Endodermal cell (in vitro differentiated cells): ENCODE measurements around the gene AHNAK2. TPM values are rescaled to one million over a fixed set of nuclear protein-coding genes. Genes with fewer than 3 reads are reported as not detected.

Experiments used
- DNase-seq: peaks from one replicate; pipeline ENCODE4 v3.0.0-alpha.2; 2017
- H3K27ac ChIP-seq: 2 replicates; pipeline ENCODE4 v1.5.1; 2013; ENCODE audit warnings: mild to moderate bottlenecking, low read depth, low read length, moderate library complexity
- H3K27me3 ChIP-seq: 2 replicates; pipeline ENCODE4 v1.6.1; 2013; ENCODE audit warnings: mild to moderate bottlenecking, low read length, moderate library complexity; ENCODE audit not compliant: insufficient read depth, control insufficient read depth, poor library complexity, severe bottlenecking
- H3K36me3 ChIP-seq: 2 replicates; pipeline ENCODE4 v1.7.0; 2013; ENCODE audit warnings: mild to moderate bottlenecking, low read length, moderate library complexity; ENCODE audit not compliant: control insufficient read depth, insufficient read depth
- H3K4me1 ChIP-seq: one replicate; pipeline ENCODE4 v1.7.0; 2013; ENCODE audit warnings: low read length; ENCODE audit not compliant: control insufficient read depth, insufficient read depth
- H3K4me3 ChIP-seq: 2 replicates; pipeline ENCODE4 v1.5.1; 2013; ENCODE audit warnings: mild to moderate bottlenecking, low read length, moderate library complexity
- H3K9ac ChIP-seq: 2 replicates; pipeline ENCODE4 v1.6.1; 2013; ENCODE audit warnings: mild to moderate bottlenecking, low read length, moderate library complexity; ENCODE audit not compliant: poor library complexity, severe bottlenecking; ENCODE audit errors: extremely low read depth
- H3K9me3 ChIP-seq: 2 replicates; pipeline ENCODE4 v1.6.1; 2013; ENCODE audit warnings: mild to moderate bottlenecking, low read length, moderate library complexity; ENCODE audit not compliant: control insufficient read depth
- H3K27ac Mint-ChIP-seq: 2 replicates; pipeline ENCODE4 v1.8.0; 2020; ENCODE audit warnings: mixed read lengths
- H3K27me3 Mint-ChIP-seq: 2 replicates; pipeline ENCODE4 v1.8.0; 2021; ENCODE audit warnings: mild to moderate bottlenecking, mixed read lengths; ENCODE audit not compliant: insufficient read depth
- H3K36me3 Mint-ChIP-seq: 2 replicates; pipeline ENCODE4 v1.8.0; 2020; ENCODE audit warnings: low read depth, mixed read lengths
- H3K4me1 Mint-ChIP-seq: 2 replicates; pipeline ENCODE4 v1.8.0; 2020; ENCODE audit warnings: mixed read lengths
- H3K4me3 Mint-ChIP-seq: 2 replicates; pipeline ENCODE4 v1.8.0; 2020; ENCODE audit warnings: mild to moderate bottlenecking, moderate library complexity, mixed read lengths
- H3K9me3 Mint-ChIP-seq: 2 replicates; pipeline ENCODE4 v1.8.0; 2020; ENCODE audit warnings: mild to moderate bottlenecking, mixed read lengths
- WGBS, 2 experiments: methylation state at CpG; one replicate each; pipeline versions ENCODE4 v1.1.5 to v1.1.7; 2013; ENCODE audit warnings: missing lambda C conversion rate in 2 of 2, mixed read lengths in 1 of 2; ENCODE audit not compliant: insufficient coverage in 1 of 2, insufficient read length in 1 of 2; 5-methylcytosine and 5-hydroxymethylcytosine counted together
- total RNA-seq, 2 donors: library from RNA; stranded (reverse); fragmentation: NEBNext Ultra II Directional in 1 of 2; extraction: Animal tissue kit (Norgen Biotek cat#: 25700) in 1 of 2; gene quantifications; 2 replicates in 1 of 2; 3 replicates in 1 of 2; pipeline ENCODE4 v1.2.1, GENCODE V29; 2021
- TF ChIP-seq, protein P1 (sequence below): fragments of 200-600 bp; sonication (generic); conservative IDR thresholded peaks from 2 replicates; pipeline ENCODE4 v1.5.0; 2021; ENCODE audit warnings: antibody characterized with exemption, mild to moderate bottlenecking

The AHNAK2 gene
- total RNA-seq, 2 donors from 2014 or later = 0.93 to 2.2 TPM

DNA sequence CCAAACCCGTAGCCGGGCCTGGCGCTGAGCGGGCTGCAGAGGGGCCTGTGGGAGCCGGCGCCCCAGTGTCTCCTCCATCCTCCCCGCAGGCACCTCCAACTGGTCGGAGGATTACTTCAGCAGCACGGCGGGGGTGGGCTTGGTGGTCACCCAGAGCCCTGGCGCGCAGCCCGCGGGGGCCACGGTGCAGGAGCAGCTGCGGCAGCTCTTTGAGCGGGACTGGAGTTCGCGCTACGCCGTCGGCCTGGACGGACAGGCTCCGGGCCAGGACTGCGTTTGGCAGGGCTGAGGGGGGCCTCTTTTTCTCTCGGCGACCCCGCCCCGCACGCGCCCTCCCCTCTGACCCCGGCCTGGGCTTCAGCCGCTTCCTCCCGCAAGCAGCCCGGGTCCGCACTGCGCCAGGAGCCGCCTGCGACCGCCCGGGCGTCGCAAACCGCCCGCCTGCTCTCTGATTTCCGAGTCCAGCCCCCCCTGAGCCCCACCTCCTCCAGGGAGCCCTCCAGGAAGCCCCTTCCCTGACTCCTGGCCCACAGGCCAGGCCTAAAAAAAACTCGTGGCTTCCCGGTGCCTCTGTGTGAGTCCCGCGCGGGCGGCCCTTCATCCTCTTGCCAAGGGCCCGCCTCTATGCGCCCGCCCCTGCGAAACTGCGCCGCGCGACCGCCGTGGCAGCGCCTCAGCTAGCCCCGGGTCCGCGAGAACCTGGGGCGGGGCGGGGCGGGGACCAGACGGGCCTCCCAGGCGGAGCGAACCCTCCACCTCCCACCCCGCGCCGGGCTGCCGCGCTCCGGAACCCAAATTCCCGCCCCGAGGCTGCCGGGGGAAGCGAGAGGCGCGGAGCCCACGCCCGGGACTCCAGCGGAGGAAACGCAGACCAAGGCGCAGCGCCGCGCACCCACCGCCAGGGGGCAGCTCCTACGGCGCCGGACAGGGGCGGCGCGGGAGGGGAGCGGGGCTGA, 45.2 kb downstream of the AHNAK2 start:
- peak; percentile 93 for DNase-seq
- Mint-ChIP-seq H3K4me3 (peak overlapping the region; percentile 44), H3K27me3 (peaks cover 74% of the 10 kb centered on the region)

DNA sequence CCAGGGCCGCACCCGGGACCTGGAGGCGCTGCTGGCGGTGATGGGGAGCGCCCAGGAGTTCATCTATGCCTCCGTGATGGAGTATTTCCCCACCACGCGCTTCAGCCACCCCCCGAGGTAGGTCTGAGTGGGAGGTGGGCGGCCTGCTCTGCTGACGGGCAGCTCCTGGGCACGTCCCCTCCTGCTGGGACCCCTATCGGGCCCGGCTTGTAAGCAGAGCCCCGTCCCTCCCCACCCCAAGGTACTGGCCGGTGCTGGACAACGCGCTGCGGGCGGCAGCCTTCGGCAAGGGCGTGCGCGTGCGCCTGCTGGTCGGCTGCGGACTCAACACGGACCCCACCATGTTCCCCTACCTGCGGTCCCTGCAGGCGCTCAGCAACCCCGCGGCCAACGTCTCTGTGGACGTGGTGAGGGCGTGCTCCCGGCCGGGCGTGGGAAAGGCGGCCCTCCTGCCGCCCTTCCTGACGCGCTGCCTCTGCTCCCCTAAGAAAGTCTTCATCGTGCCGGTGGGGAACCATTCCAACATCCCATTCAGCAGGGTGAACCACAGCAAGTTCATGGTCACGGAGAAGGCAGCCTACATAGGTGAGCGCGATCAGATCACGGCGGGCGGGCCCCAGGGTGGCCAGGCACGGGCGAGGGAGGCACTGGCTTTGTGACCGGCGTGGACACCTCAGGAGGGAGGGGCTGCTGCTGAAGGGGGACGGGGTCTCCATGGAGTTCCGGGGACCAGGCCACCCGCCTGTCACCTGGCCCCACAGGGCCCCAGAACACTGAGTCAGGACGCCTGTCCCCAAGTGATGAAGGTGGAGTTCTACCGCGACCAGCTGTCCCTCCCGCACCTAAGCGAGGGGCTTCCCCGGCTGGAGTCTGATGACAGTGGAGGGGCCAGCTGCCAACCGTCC, 46.2 kb downstream of the AHNAK2 start:
- H3K4me3 Mint-ChIP-seq = peak overlapping the region; percentile 44
- Histone ChIP-seq H3K4me3 (no peak overlapping the region), H3K9me3 (no peaks in the 10 kb centered on the region), H3K4me1 (no peaks in the 10 kb centered on the region), H3K9ac (no peak overlapping the region), H3K36me3 (no peaks in the 10 kb centered on the region), H3K27me3 (peaks cover 39% of the 10 kb centered on the region), H3K27ac (no peak overlapping the region)
- TF ChIP-seq, protein P1, sequence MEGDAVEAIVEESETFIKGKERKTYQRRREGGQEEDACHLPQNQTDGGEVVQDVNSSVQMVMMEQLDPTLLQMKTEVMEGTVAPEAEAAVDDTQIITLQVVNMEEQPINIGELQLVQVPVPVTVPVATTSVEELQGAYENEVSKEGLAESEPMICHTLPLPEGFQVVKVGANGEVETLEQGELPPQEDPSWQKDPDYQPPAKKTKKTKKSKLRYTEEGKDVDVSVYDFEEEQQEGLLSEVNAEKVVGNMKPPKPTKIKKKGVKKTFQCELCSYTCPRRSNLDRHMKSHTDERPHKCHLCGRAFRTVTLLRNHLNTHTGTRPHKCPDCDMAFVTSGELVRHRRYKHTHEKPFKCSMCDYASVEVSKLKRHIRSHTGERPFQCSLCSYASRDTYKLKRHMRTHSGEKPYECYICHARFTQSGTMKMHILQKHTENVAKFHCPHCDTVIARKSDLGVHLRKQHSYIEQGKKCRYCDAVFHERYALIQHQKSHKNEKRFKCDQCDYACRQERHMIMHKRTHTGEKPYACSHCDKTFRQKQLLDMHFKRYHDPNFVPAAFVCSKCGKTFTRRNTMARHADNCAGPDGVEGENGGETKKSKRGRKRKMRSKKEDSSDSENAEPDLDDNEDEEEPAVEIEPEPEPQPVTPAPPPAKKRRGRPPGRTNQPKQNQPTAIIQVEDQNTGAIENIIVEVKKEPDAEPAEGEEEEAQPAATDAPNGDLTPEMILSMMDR = no peak
- no peak overlapping the region for H3K27ac Mint-ChIP-seq
- no peaks in the 10 kb centered on the region for H3K9me3 Mint-ChIP-seq
- H3K4me1 Mint-ChIP-seq = no peaks in the 10 kb centered on the region
- WGBS, 2 experiments = 66 to 80% methylated on average over 36 to 64 of the region's 64 CpGs
- H3K27me3 Mint-ChIP-seq = peaks cover 65% of the 10 kb centered on the region
- H3K36me3 Mint-ChIP-seq = no peaks in the 10 kb centered on the region
- peak; percentile 60 for DNase-seq

More for the DNA sequence above, 45.2 kb downstream of the AHNAK2 start:
- Mint-ChIP-seq H3K27ac (no peak overlapping the region), H3K36me3 (no peaks in the 10 kb centered on the region), H3K4me1 (no peaks in the 10 kb centered on the region), H3K9me3 (no peaks in the 10 kb centered on the region)
- Histone ChIP-seq H3K27ac (no peak overlapping the region), H3K36me3 (no peaks in the 10 kb centered on the region), H3K9ac (no peak overlapping the region), H3K4me1 (no peaks in the 10 kb centered on the region), H3K9me3 (no peaks in the 10 kb centered on the region), H3K27me3 (peaks cover 48% of the 10 kb centered on the region), H3K4me3 (no peak overlapping the region)
- 10 to 28% methylated on average over 17 to 100 of the region's 100 CpGs for WGBS, 2 experiments
- TF ChIP-seq, protein P1 = peak; percentile 80

DNA sequence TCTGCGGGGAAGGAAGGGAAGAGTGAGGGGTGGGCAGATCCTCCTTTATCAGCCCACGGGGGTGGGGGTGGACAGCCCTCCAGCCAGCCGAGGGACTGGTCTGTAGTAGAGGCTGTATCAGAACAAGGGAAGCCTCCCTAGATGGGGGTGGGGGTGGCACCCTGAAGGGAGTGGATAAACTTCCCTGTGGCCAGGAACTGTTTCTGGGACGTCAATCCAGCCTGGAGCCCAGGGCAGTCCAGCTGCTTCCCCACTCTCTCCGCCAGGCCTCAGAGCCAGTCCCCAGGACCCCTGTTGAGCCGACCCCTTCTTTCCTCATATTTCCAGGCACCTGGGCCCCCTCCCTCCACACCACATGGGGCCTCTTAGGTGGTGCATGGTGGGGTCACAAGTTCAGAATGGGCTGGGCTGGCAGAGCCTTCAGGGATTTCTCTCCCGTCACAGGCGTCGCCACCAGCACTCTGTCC, 46.8 kb downstream of the AHNAK2 start:
- no peak overlapping the region for H3K9ac ChIP-seq
- Mint-ChIP-seq H3K36me3 (no peaks in the 10 kb centered on the region), H3K27ac (no peak overlapping the region), H3K4me3 (no peak overlapping the region), H3K4me1 (no peaks in the 10 kb centered on the region), H3K9me3 (no peaks in the 10 kb centered on the region), H3K27me3 (peaks cover 59% of the 10 kb centered on the region)
- H3K36me3 ChIP-seq = no peaks in the 10 kb centered on the region
- H3K9me3 ChIP-seq = no peaks in the 10 kb centered on the region
- TF ChIP-seq, protein P1 = no peak
- H3K27ac ChIP-seq = no peak overlapping the region
- no peak overlapping the region for H3K4me3 ChIP-seq
- 70 to 85% methylated on average over 3 to 9 of the region's 9 CpGs for WGBS, 2 experiments
- no peaks in the 10 kb centered on the region for H3K4me1 ChIP-seq
- no peak for DNase-seq
- peaks cover 32% of the 10 kb centered on the region for H3K27me3 ChIP-seq
